ENCODE measurements around the gene PEX7. TPM values are rescaled to one million over a fixed set of nuclear protein-coding genes. Genes with fewer than 3 reads are reported as not detected.
"Not testable (repeated sequence)": the region's sequence is repeated elsewhere in the genome, so short reads cannot be mapped to it uniquely, and the experiment has no call there.

Gene PEX7
- total RNA-seq, 1 donor from 2014 or later, result 5.0 TPM

GRCh38 chr6:136840276-136841001, 18.0 kb downstream of the PEX7 start:
- DNase-seq (ENCODE audit: low read depth in 2 of 2), result no peak

GRCh38 chr6:136843210-136843609, 20.8 kb downstream of the PEX7 start:
- no peak for DNase-seq (ENCODE audit: low read depth in 2 of 2)

DNA sequence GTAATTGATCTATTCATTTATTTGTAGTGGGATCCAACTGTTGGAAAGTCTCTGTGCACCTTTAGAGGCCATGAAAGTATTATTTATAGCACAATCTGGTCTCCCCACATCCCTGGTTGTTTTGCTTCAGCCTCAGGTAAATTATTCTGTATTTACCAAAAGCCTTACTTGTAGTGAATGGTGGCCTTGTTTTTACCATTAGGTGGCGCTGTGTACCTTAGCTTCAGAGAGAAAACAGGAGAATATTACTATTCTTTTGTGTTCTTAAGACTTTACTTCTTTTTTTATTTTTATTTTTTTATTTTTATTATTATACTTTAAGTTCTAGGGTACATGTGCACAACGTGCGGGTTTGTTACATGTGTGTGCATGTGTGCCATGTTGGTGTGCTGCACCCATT, 23.7 kb downstream of the PEX7 start:
- DNase-seq (ENCODE audit: low read depth in 2 of 2), result peak; percentile 73 to 77

DNA sequence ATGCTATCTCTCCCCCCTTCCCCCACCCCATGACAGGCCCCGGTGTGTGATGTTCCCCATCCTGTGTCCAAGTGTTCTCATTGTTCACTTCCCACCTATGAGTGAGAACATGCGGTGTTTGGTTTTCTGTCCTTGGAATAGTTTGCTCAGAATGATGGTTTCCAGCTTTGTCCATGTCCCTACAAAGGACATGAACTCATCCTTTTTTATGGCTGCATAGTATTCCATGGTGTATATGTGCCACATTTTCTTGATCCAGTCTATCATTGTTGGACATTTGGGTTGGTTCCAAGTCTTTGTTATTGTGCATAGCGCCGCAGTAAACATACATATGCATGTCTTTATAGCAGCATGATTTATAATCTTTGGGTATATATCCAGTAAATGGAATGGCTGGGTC, 24.1 kb downstream of the PEX7 start:
- not testable (repeated sequence) for DNase-seq (ENCODE audit: low read depth in 2 of 2)

GRCh38 chr6:136849979-136850563, 27.7 kb downstream of the PEX7 start:
- DNase-seq (ENCODE audit: low read depth in 2 of 2), result not testable (repeated sequence)

- no peak for DNase-seq (ENCODE audit: low read depth in 2 of 2)
Measured at GRCh38 chr6:136859430-136859829, 37.0 kb downstream of the PEX7 start.

GRCh38 chr6:136860043-136860442, 37.7 kb downstream of the PEX7 start:
- peak; percentile 2 to 25 for DNase-seq (ENCODE audit: low read depth in 2 of 2)

- DNase-seq (ENCODE audit: low read depth in 2 of 2), result no peak
Measured at GRCh38 chr6:136862662-136863061, 40.3 kb downstream of the PEX7 start.

DNA sequence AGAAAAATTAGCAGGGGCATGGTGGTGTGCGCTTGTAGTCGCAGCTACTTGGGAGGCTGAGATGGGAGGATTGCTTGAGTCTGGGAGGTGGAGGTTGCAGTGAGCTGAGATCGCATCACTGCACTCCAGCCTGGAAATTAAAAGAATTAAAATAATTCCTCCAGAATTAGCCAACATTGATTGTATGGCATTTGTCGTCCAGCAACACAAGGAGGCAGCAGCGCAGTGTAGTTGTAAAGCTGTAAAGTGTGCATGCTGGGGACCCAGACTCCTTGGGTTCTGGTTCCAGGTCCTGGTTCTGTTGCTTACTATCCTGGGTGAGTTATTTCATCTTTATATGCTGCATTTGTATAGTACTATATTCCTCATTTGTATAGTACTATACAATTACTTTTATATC, 41.4 kb downstream of the PEX7 start:
- DNase-seq (ENCODE audit: low read depth in 2 of 2), result no peak

- DNase-seq (ENCODE audit: low read depth in 2 of 2), result no peak
Measured at GRCh38 chr6:136864676-136865075, 42.3 kb downstream of the PEX7 start.

- DNase-seq (ENCODE audit: low read depth in 2 of 2), result no peak
Measured at GRCh38 chr6:136866872-136867416, 44.6 kb downstream of the PEX7 start.

DNA sequence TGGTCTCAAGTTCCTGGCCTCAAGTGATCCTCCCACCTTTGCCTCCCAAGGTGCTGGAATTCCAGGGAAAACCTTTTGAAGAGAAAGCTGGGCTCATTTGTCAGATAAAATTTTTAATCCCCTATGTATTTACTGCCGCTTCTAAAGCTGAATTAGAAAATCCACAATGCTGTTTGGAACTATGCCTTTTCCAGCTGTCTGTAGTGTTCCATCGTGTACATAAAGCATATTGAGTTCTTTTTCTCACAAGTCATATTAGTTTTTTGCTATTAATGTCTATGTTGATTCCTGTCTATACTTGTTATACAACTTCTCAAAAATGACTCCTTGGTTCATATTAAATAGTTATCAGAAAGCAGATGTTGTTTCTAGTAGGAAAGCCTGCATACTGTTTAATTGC, 47.1 kb downstream of the PEX7 start:
- DNase-seq (ENCODE audit: low read depth in 2 of 2), result no peak

DNA sequence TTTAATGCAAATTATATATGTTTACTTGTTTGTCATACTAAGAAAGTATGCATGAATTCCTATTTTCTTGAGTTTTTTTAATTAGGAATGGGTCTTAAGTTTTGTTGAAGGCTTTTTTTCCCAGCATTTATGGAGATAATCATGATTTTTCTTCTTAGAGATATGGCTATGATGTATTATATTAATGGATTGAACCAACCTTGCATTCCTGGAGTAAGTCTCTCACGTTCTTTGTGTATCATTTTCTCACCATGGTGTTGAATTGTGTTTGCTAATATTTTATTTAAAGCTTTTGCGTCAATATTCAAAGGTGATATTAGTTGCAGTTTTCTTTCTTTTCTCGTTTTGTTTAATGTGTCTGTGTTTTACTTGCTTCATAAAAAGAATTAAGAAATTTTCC, 51.4 kb downstream of the PEX7 start:
- DNase-seq (ENCODE audit: low read depth in 2 of 2), result peak; percentile 7 to 31

DNA sequence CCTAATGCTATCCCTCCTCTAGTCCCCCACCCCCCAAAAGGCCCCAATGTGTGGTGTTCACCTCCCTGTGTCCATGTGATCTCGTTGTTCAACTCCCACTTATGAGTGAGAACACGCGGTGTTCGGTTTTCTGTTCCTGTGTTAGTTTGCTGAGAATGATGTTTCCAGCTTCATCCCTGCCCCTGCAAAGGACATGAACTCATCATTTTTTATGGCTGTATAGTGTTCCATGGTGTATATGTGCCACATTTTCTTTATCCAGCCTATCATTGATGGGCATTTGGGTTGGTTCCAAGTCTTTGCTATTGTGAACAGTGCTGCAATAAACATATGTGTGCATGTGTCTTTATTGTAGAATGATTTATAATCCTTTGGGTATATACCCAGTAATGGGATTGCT, 54.1 kb downstream of the PEX7 start:
- not testable (repeated sequence) for DNase-seq (ENCODE audit: low read depth in 2 of 2)

GRCh38 chr6:136880748-136881460, 58.5 kb downstream of the PEX7 start:
- DNase-seq (ENCODE audit: low read depth in 2 of 2), result no peak

- no peak for DNase-seq (ENCODE audit: low read depth in 2 of 2)
Measured at GRCh38 chr6:136886091-136886490, 63.7 kb downstream of the PEX7 start.

GRCh38 chr6:136887953-136888352, 65.6 kb downstream of the PEX7 start:
- DNase-seq (ENCODE audit: low read depth in 2 of 2), result no peak

DNA sequence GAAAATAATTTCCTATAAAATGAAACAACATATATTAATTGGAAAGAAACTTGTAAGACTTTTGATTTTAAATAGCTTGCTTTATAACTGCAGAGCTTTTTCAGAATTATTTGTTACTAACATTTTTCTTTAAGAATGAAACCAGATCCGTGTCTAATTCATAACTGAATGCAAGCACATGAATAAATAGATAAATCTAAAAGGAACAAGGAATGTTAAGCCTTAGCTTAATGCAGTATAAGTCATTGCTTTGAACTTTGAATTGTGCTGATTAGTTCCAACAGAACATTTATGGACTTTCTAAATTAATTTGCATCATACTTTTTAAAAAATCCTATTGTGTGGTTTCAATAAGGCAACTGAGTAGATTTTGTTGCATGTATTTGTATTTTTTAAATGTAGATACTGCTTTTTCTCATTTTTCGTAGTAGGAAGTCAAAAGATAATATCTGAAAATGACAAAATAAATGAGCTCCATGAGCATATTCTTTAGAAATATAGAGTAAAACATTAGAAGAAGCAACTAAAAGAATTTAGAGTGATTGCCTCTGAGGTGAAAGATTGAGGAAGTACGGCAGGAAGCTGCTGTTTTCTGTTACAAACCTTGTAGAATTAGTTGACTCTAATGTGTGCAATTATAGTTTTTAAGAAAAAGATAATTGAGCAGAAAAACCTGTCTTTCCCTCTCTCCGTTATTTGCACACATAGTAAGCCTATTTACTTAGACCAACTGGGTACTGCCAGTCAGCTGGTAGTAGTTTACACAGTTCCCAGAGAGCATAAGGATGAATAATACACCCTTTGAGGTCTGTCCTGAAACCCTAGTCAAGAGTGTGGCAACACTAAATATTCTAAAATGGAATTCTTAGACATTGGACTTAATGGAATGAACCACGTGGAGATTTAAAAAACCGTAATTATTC, 67.1 kb downstream of the PEX7 start:
- DNase-seq (ENCODE audit: low read depth in 2 of 2), result no peak

- no peak for DNase-seq (ENCODE audit: low read depth in 2 of 2)
Measured at GRCh38 chr6:136890194-136890839, 67.9 kb downstream of the PEX7 start.

DNA sequence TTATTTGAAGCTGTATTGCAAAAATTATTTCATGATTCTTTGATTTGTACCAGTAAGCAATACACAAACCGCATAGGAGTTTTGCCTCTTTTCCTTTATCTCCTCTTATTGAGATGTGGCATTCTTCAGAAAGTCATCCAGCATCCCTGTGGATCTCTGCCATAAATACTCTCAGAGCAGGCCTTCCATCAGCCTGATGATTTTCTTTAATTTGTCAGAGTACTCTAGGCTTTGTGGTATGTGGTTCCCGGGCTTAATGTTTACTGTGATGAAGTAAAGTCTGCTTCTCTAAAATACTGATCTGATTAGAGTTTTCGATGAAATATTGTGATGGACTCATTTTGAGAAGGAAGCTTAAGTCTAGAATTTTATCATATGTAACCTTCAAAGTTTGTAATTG, 68.6 kb downstream of the PEX7 start:
- no peak for DNase-seq (ENCODE audit: low read depth in 2 of 2)

GRCh38 chr6:136893187-136893586, 70.8 kb downstream of the PEX7 start:
- DNase-seq (ENCODE audit: low read depth in 2 of 2), result peak in 1 of 2 donors; percentile 58
